PC-3 (cell line): Measurements from ENCODE around the gene RNF157. TPM values are rescaled to one million over a fixed set of nuclear protein-coding genes. Genes with fewer than 3 reads are reported as not detected.

ENCODE experiments used
- ATAC-seq: fragments of 200-7000 bp; cut with Tn5 transposase; 2 replicates; pipeline ENCODE4 v1.9.1; 2020; ENCODE audit warnings: mild to moderate bottlenecking, moderate library complexity
- BruUV-seq: library from RNA; stranded (reverse); fragments of 400-500 nt; replicated peaks from 2 replicates; lab custom pipeline; 2021; lab: Mats Ljungman, UMichigan
- CTCF ChIA-PET: fragments of 300-600 bp; sonication (Branson Sonifier 250); formaldehyde crosslinking; loops from one replicate; lab custom pipeline; 2022; ENCODE audit warnings: antibody characterized with exemption; lab: Charles Lee
- POLR2A ChIA-PET: fragments of 300-600 bp; sonication (Branson Sonifier 250); formaldehyde crosslinking; loops from one replicate; lab custom pipeline; 2022; ENCODE audit warnings: antibody characterized with exemption; ENCODE audit not compliant: unreplicated experiment; lab: Charles Lee
- DNase-seq: peaks from one replicate; pipeline ENCODE4 v3.0.0-alpha.2; 2015
- H2AFZ ChIP-seq: fragments of 300-600 bp; sonication (generic); 2 replicates; pipeline ENCODE4 v1.6.0; 2016; ENCODE audit warnings: antibody characterized with exemption, low read length
- H3F3A ChIP-seq: fragments of 300-600 bp; sonication (generic); one replicate; pipeline ENCODE4 v1.6.0; 2017; ENCODE audit warnings: antibody characterized with exemption, low read length, control low read depth, mild to moderate bottlenecking; ENCODE audit not compliant: unreplicated experiment
- H3K27ac ChIP-seq: fragments of 300-600 bp; sonication (generic); 2 replicates; pipeline ENCODE4 v1.5.1; 2016; ENCODE audit warnings: mild to moderate bottlenecking, low read length
- H3K27me3 ChIP-seq: fragments of 300-600 bp; sonication (generic); 2 replicates; pipeline ENCODE4 v1.6.1; 2016; ENCODE audit warnings: low read length, mixed read lengths
- H3K36me3 ChIP-seq: fragments of 300-600 bp; sonication (generic); 2 replicates; pipeline ENCODE4 v1.6.1; 2016; ENCODE audit warnings: low read depth, mixed run types, low read length, mixed read lengths
- H3K4me1 ChIP-seq: fragments of 300-600 bp; sonication (generic); 2 replicates; pipeline ENCODE4 v1.5.1; 2016; ENCODE audit warnings: low read length; ENCODE audit not compliant: insufficient read depth
- H3K4me2 ChIP-seq: fragments of 300-600 bp; sonication (generic); 2 replicates; pipeline ENCODE4 v1.6.0; 2016; ENCODE audit warnings: low read length
- H3K4me3 ChIP-seq: fragments of 300-600 bp; sonication (generic); 2 replicates; pipeline ENCODE4 v1.5.1; 2016; ENCODE audit warnings: mild to moderate bottlenecking, low read length, mixed read lengths
- H3K79me2 ChIP-seq: fragments of 300-600 bp; sonication (generic); 2 replicates; pipeline ENCODE4 v1.6.1; 2017; ENCODE audit warnings: low read length, mixed read lengths
- H3K9ac ChIP-seq: fragments of 300-600 bp; sonication (generic); 2 replicates; pipeline ENCODE4 v1.6.0; 2016; ENCODE audit warnings: mild to moderate bottlenecking, low read length
- H3K9me2 ChIP-seq: fragments of 300-600 bp; sonication (generic); replicated peaks from 2 replicates; pipeline ENCODE4 v1.6.1; 2016; ENCODE audit warnings: mixed run types, low read length, mixed read lengths
- H3K9me3 ChIP-seq: fragments of 300-600 bp; sonication (generic); 2 replicates; pipeline ENCODE4 v1.6.1; 2016; ENCODE audit warnings: low read length, mixed read lengths
- H4K20me1 ChIP-seq: fragments of 300-600 bp; sonication (generic); 2 replicates; pipeline ENCODE4 v1.6.1; 2016; ENCODE audit warnings: low read length, mixed read lengths
- CTCF ChIP-seq: fragments of 300-600 bp; sonication (generic); conservative IDR thresholded peaks from 2 replicates; pipeline ENCODE4 v1.5.1; 2017; ENCODE audit warnings: antibody characterized with exemption, low read depth, mild to moderate bottlenecking, low read length
- EZH2 ChIP-seq: fragments of 300-600 bp; sonication (generic); IDR thresholded peaks from one replicate; pipeline ENCODE4 v1.6.1; 2017; ENCODE audit warnings: antibody characterized with exemption, mild to moderate bottlenecking, low read length; ENCODE audit not compliant: unreplicated experiment
- EZH2phosphoT487 ChIP-seq: fragments of 300-600 bp; sonication (generic); IDR thresholded peaks from 2 replicates; pipeline ENCODE4 v1.6.1; 2018; ENCODE audit warnings: mild to moderate bottlenecking, antibody characterized with exemption, low read length, borderline replicate concordance
- intact Hi-C: fragments of 100-400 bp; cut with micrococcal nuclease; formaldehyde crosslinking; loops from 2 replicates; pipeline ENCODE4 v1.9.0; 2023
- total RNA-seq: library from RNA; depleted of rRNA; stranded (reverse); fragments of >200 nt; gene quantifications from 2 replicates; pipeline ENCODE4 v1.2.3, GENCODE V29; 2014

Gene RNF157
- total RNA-seq, 1 experiment from 2014 or later, result 7.4 TPM

GRCh38 chr17:76147211-76148014, 92.9 kb downstream of the RNF157 start:
- H3K9me3 ChIP-seq, result no peaks in the 10 kb centered on the region
- DNase-seq (peak; percentile 78), ATAC-seq (peak; percentile 39)
- H3K9ac ChIP-seq, result no peak overlapping the region
- intact Hi-C loops, result loop anchor here (1.0 kb wide), 1 partner anchor 26 kb away; no protein-coding TSS in a partner anchor
- peak overlapping the region; percentile 79 for H2AFZ ChIP-seq
- CTCF ChIA-PET, result no interaction called here
- no peak overlapping the region for H3K27ac ChIP-seq
- H3K79me2 ChIP-seq, result no peaks in the 10 kb centered on the region
- H3K4me1 ChIP-seq, result peaks cover 13% of the 10 kb centered on the region
- no peak overlapping the region for H3K4me3 ChIP-seq
- H3K27me3 ChIP-seq, result no peaks in the 10 kb centered on the region
- TF ChIP-seq EZH2phosphoT487 (no peak), CTCF (peak; percentile 82)
- H3K9me2 ChIP-seq, result no peaks in the 10 kb centered on the region
- POLR2A ChIA-PET, result no interaction called here
- no TSS peak for BruUV-seq
- H3K4me2 ChIP-seq, result no peak overlapping the region
- no peaks in the 10 kb centered on the region for H3K36me3 ChIP-seq
- H4K20me1 ChIP-seq, result no peaks in the 10 kb centered on the region
- H3F3A ChIP-seq, result no peaks in the 10 kb centered on the region

- H3K79me2 ChIP-seq, result no peaks in the 10 kb centered on the region
- ATAC-seq (peak; percentile 5; the same call in 1 of the 2 replicates), DNase-seq (peak; percentile 39)
- H3K27ac ChIP-seq, result no peak overlapping the region
- no TSS peak for BruUV-seq
- H3K4me2 ChIP-seq, result no peak overlapping the region
- intact Hi-C loops, result no loop called here
- ChIA-PET POLR2A (no interaction called here), CTCF (no interaction called here)
- H4K20me1 ChIP-seq, result no peaks in the 10 kb centered on the region
- H2AFZ ChIP-seq, result no peak overlapping the region
- H3K9me2 ChIP-seq, result no peaks in the 10 kb centered on the region
- H3K9me3 ChIP-seq, result no peaks in the 10 kb centered on the region
- H3K9ac ChIP-seq, result no peak overlapping the region
- no peak overlapping the region for H3K4me3 ChIP-seq
- peaks cover 19% of the 10 kb centered on the region for H3K4me1 ChIP-seq
- no peaks in the 10 kb centered on the region for H3F3A ChIP-seq
- H3K36me3 ChIP-seq, result no peaks in the 10 kb centered on the region
- TF ChIP-seq EZH2 (no peak), EZH2phosphoT487 (no peak), CTCF (no peak)
- H3K27me3 ChIP-seq, result no peaks in the 10 kb centered on the region
These were observed 94.0 kb downstream of the RNF157 start for GRCh38 chr17:76146053-76146851.
